Suprapubic skin (tissue), 3 donors: ENCODE results near the gene ACSL5.

Source experiments
- CTCF ChIP-seq, 2 donors: fragments of 200-600 bp in 1 of 2; fragments of 450-650 bp in 1 of 2; sonication (generic) in 1 of 2; IDR thresholded peaks; one replicate each; pipeline ENCODE4 v1.5.1; 2016 to 2019; ENCODE audit warnings: antibody characterized with exemption in 2 of 2, mild to moderate bottlenecking in 1 of 2, moderate library complexity in 1 of 2
- POLR2A ChIP-seq, 2 donors: fragments of 450-650 bp; IDR thresholded peaks; one replicate each; pipeline ENCODE4 v1.6.1; 2017; ENCODE audit warnings: antibody characterized with exemption in 2 of 2, mild to moderate bottlenecking in 2 of 2, moderate library complexity in 2 of 2

- no peak for TF ChIP-seq CTCF (IDR thresholded peaks at IDR 0.05)
- TF ChIP-seq POLR2A (IDR thresholded peaks at IDR 0.05) = no peak
Observed at GRCh38 chr10:112429147-112429546, 55.2 kb downstream of the ACSL5 start.
